Left renal pelvis (tissue), 4 donors: ENCODE results near the gene SCUBE1. TPM values are rescaled to one million over a fixed set of nuclear protein-coding genes. Genes with fewer than 3 reads are reported as not detected.

ENCODE experiments used
- DNase-seq, 4 donors: peaks; one replicate each; pipeline ENCODE4 v3.0.0-alpha.2; 2013; ENCODE audit warnings: low read depth in 4 of 4, low spot score in 3 of 4
- polyA plus RNA-seq, 4 donors: library from polyadenylated mRNA; unstranded; fragments of 120-200 nt; gene quantifications; one replicate each; pipeline ENCODE4 v1.2.1, GENCODE V29; 2013; ENCODE audit not compliant: insufficient read length in 4 of 4

SCUBE1 gene
- polyA plus RNA-seq, 4 donors, result 7.7 to 42.2 (median 9.9) TPM

GRCh38 chr22:43242627-43243026 lies 100.5 kb downstream of the SCUBE1 start:
- no peak for DNase-seq

DNA sequence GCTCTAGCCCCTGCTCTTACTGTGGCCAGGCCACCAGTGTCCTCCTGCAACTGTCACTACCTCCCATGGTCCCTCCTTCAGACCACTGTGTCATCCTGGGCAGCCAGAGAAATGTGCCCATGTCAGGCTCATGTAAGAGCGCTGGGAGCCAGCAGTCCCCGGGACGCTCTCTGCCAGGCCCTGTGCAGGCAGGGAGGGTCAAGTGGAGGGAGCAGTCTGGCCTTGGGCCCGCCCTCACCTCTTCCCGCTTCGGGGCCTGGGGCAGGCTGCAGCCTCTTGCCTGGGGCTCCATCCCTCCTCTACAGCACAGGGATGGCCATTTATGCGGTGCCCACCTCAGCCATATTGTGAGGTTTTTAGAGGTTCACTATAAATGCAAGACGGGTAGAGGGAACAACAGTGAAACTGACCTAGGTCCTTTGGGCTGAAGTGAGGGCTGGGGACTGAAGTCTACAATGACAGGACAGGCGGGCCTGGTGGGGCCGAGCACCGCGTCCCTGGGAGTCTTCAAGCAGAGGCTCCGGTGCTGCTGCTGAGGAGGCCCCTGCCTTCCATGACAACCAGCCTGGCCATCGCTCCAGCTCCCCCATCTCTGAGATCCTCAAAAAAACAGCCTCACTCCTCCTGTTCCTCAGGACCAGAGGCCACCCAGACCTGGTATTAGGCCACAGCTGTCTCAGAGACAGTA lies 101.3 kb downstream of the SCUBE1 start:
- DNase-seq, result no peak

GRCh38 chr22:43241138-43241597 lies 102.0 kb downstream of the SCUBE1 start:
- no peak for DNase-seq

GRCh38 chr22:43240614-43241013 lies 102.6 kb downstream of the SCUBE1 start:
- no peak for DNase-seq

DNA sequence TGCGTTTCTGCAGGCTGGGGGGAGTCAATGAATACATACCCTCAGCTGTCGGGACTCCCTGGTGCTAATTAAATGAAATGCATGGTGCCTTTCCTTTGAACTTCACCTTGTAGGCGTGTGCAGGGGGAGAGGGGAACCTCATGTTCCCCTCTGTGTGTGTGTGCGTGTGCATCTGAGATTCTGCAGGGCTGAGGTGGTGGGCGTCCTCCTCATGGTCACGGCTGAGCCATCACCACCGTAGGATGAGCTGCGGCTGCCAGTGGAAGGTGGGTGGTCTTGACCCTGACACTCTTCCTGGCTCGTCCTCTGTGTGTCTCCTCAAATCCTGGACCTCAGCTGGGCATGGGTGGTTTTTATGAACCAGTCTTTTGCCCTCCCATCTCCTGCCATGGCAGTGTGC lies 103.2 kb downstream of the SCUBE1 start:
- DNase-seq, result no peak

GRCh38 chr22:43239193-43239780 lies 103.9 kb downstream of the SCUBE1 start:
- no peak for DNase-seq

- DNase-seq, result no peak
Observed at GRCh38 chr22:43238526-43239006, 104.6 kb downstream of the SCUBE1 start.

GRCh38 chr22:43237280-43237679 lies 105.9 kb downstream of the SCUBE1 start:
- DNase-seq, result no peak

DNA sequence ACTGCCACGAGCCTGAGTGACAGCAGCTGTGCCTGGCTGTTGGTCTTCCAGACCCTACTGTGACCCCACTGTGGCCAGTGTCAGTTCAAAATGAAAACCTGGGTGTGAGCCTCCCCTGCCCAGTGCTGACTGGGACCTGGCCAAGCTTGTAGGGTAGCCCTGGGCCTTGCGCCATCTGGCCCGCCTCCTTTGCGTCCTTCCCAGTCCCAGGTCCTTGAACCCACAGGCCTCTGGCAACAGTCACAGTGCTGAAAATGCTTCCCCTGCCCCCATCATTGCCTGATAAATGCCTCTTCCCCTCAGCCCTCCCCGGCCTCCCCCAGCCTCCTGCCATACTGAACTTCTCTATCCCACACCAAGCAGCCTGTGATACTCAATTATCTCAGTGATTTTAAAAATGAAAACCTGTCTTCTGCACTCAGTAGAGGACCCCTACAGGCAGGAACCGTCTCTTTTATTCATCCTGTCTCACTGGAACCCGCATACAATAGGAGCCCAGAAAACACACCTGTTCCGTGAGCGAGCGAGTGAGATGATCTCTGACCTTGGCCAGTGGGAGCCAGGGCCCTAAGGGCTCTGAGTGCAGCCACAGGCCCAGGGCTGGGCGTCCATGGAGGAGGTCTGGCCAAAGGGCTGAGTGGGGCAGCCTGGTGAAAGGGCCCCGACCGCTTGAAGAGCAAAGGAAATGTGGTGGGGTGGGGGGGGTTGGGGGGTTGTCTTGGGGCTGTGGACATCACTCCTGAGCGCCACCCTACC lies 106.6 kb downstream of the SCUBE1 start:
- no peak for DNase-seq

DNA sequence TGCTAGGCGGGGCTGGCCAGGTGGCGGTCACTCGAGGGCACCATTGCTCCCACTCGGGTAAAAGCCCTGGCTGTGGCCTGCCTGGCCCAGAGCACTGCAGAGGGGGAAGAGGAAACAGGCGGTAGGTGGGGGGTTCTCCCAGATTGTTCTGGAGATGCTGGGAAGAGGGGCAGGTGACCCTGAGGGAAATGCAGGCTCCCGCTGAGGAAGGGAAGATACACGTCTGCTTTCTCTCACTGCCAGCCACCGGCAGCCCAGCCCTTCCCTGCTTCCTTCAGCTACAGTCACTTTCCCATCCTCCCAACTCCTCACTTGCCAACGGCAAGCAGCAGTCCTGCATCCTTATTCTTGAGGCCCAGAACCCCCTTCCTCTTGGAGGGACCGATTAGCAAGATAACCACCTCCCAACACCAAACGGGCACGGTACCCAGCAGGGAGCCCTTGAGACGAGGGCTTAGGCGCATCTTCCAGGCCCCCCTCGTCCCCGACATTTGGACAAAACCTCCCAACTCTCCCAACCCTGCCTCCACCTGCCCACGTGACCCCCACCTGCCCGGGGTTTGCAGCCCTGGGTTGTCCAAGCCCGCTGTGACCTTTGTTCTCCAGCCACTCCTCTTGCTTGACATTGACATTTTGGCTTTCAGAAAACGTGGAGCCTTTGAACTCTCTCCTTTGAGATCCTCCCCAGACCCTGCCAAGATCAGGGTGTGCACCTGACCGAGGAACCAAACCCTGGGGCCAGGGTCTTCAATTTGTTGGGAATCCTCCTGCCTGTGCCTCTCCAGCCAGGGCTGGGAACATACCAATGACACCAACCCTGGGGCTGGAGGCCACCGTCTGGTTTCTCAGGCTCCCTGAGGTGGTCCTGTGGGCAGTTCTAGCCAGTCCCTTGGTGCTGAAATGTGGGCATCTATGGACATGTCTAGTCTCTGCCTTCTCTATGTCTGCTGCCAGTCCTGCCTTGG lies 107.4 kb downstream of the SCUBE1 start:
- DNase-seq, result no peak

- DNase-seq, result no peak
Observed at GRCh38 chr22:43234264-43234988, 108.7 kb downstream of the SCUBE1 start.

DNA sequence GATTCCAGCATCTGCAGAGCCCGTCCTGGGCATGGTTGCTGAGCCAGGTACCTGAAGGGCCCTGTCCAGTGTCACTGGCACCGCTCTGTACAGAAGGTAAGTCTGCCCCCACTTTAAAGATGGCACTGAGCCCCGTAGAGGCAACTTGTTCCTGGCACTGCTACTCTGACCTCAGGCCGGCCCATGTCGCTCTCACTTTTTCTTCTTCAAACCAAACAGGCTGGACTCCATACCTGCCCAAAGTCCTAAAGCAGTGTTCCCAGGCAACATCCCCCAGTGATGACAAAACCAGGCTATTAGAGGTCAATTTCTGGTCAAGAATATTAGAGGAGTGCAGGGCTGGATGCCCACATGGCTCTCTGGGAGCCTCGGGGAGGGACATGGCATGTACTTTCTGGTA lies 109.6 kb downstream of the SCUBE1 start:
- no peak for DNase-seq

DNA sequence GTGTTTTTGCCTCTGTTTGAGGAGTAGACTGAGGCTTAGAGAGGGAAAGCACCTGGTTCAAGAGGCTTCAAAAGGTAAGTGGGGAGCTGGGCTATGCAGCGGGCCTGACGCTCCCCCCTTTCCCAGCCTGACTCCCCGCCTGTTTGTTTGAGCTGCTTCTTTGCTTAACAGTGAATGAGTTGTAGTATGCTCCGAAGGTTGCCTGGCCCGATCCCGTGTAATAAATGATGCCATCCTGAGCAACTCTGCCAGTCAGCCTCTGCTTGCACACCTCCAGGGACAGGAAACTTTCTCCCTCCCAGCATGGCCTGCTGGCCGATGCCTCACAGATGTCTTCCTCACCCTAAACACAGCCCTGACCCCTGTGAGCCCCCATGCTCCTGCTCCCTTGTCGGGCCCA lies 110.7 kb downstream of the SCUBE1 start:
- no peak for DNase-seq

GRCh38 chr22:43231724-43232034 lies 111.5 kb downstream of the SCUBE1 start:
- DNase-seq, result no peak

DNA sequence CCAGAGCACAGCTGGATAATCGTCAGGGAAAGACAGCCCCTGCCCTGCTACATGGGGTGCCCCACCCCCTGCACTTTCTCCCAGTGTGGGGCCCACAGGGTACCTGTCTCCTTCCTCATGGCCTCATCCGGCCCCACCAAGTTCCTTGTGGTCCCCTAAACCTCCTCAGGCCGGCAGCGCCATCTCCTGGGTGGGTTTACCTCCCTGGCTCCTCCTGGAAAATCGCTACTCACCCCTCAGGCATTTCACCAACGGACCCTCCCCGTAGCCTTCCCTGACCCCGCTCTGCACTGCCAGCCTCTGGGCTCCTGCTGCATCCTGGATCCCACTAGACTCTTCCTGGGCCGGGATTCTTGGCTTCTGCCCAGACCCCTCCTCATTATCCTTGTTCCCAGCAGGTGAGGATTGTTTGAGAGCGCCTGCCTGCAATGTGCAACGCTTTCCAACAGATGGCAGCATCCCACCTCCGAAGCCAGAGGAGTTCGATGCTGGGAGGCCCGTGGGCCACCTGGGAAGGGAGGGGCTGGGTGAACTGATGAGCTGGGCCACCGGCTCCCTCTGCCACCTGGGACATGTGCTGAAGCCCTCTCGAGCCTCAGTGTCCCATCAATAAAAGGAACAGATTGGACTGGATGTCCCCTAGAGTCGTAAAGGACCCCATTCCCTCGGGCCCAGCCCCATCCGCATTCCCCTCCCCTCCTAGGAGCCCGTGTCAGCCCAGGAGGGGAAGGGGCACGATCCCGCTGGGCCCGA lies 112.0 kb downstream of the SCUBE1 start:
- peak; percentile 28 to 45 (median 30) for DNase-seq

GRCh38 chr22:43230571-43230970 lies 112.6 kb downstream of the SCUBE1 start:
- DNase-seq, result no peak

- DNase-seq, result no peak
Observed at GRCh38 chr22:43228863-43229262, 114.3 kb downstream of the SCUBE1 start.

DNA sequence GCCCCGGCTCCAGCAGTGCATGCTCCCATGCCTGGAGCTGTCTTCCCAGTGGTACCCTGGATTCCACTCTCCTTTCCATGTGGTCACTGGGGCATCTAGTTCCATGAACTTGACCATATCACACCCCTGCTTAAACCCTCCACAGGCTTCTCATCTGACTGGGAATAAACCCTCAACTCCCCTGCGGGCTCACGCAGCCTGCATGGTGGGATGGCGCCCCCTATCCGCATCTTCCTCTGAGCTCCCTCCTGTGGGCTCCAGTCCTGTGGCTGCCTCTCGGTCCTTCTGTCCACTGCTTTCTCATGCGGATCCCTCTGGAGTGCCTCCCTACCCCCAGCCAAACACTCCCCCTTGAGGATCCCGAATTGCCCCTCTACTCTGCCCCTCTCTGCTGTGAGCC lies 114.8 kb downstream of the SCUBE1 start:
- DNase-seq, result no peak

- no peak for DNase-seq
Observed at GRCh38 chr22:43227239-43227630, 115.9 kb downstream of the SCUBE1 start.
